ENCODE data around the gene ZNF845. TPM values are rescaled to one million over a fixed set of nuclear protein-coding genes. Genes with fewer than 3 reads are reported as not detected.

The ZNF845 gene
- total and polyA plus RNA-seq, 2 of the 4 experiments (the other 2 are of a cell fraction), result 1.2 to 9.5 TPM

- Histone ChIP-seq H3K14ac (replicated peaks; ENCODE audit: low read depth, low read length) (no peak overlapping the region), H3K9me3 (ENCODE audit: control insufficient read depth, insufficient read depth, low read length) (peaks cover 26% of the 10 kb centered on the region), H3K56ac (ENCODE audit: extremely low read depth, insufficient read depth, low read length) (no peak overlapping the region), H3K23ac (ENCODE audit: low read depth, low read length) (no peak overlapping the region), H3K18ac (ENCODE audit: low read depth, low read length) (no peak overlapping the region), H2AK5ac (ENCODE audit: low read depth, low read length) (no peak overlapping the region), H3K27ac (ENCODE audit: insufficient read depth, low read length) (no peak overlapping the region), H3K9me1 (ENCODE audit: insufficient read depth, low read length) (no peaks in the 10 kb centered on the region), H3K4me3 (ENCODE audit: insufficient read depth, low read depth, low read length) (no peak overlapping the region), H2AFZ (replicated peaks; ENCODE audit: low read length, poor library complexity) (no peak overlapping the region), H3K27me3 (ENCODE audit: control insufficient read depth, insufficient read depth, low read length) (no peaks in the 10 kb centered on the region), H2BK20ac (ENCODE audit: low read depth, low read length) (no peak overlapping the region), H3K9ac (ENCODE audit: low read depth, low read length) (no peak overlapping the region), H4K5ac (ENCODE audit: low read depth, low read length) (no peak overlapping the region), H4K91ac (ENCODE audit: insufficient read depth, low read depth, low read length) (no peak overlapping the region), H4K8ac (ENCODE audit: low read depth in 2 of 2, low read length in 2 of 2) (no peak overlapping the region), H4K20me1 (ENCODE audit: insufficient read depth, low read length) (no peaks in the 10 kb centered on the region), H3K4ac (ENCODE audit: low read depth, low read length) (no peak overlapping the region), H2BK5ac (ENCODE audit: low read depth, low read length, poor library complexity, severe bottlenecking) (no peak overlapping the region), H2BK15ac (ENCODE audit: low read depth, low read length) (no peak overlapping the region), H3K4me2 (ENCODE audit: low read depth, low read length) (no peak overlapping the region), H3K79me1 (ENCODE audit: low read depth in 1 of 2, low read length in 2 of 2) (no peaks in the 10 kb centered on the region), H3K36me3 (ENCODE audit: control insufficient read depth, insufficient read depth, low read length) (no peaks in the 10 kb centered on the region), H3K4me1 (ENCODE audit: control insufficient read depth, insufficient read depth, low read length) (no peaks in the 10 kb centered on the region), H2AK9ac (replicated peaks; ENCODE audit: low read depth, low read length, poor library complexity) (no peak overlapping the region), H2BK120ac (ENCODE audit: low read depth, low read length) (no peak overlapping the region)
- in situ Hi-C loops (cut with MboI; ENCODE audit: low sequenced_read_pairs), result no loop called here
- POLR2A ChIA-PET (ENCODE audit: unreplicated experiment), result no interaction called here
- TF ChIP-seq SMC3 (IDR thresholded peaks at IDR 0.05; ENCODE audit: low read depth, low read length) (no peak), MXI1 (IDR thresholded peaks at IDR 0.05; ENCODE audit: borderline replicate concordance, low read depth, low read length) (no peak), CHD1 (IDR thresholded peaks at IDR 0.05; ENCODE audit: low read depth, low read length) (no peak), RAD21 (IDR thresholded peaks at IDR 0.05; ENCODE audit: low read length) (no peak), CEBPB (IDR thresholded peaks at IDR 0.05; ENCODE audit: low read depth, low read length) (no peak), CTCF (conservative IDR thresholded peaks at IDR 0.05; ENCODE audit: low read depth, low read length) (no peak), MAZ (IDR thresholded peaks at IDR 0.05; ENCODE audit: borderline replicate concordance, low read depth, low read length) (no peak), NFE2L2 (IDR thresholded peaks at IDR 0.05; ENCODE audit: low read depth, low read length) (no peak), RFX5 (IDR thresholded peaks at IDR 0.05; ENCODE audit: low read depth, low read length) (no peak), ELK1 (IDR thresholded peaks at IDR 0.05; ENCODE audit: borderline replicate concordance, low read depth, low read length) (no peak), BHLHE40 (IDR thresholded peaks at IDR 0.05; ENCODE audit: low read depth, low read length) (no peak), USF2 (IDR thresholded peaks at IDR 0.05; ENCODE audit: low read depth, low read length) (no peak)
- CTCF ChIA-PET, result no interaction called here
- no TSS peak for BruUV-seq (replicated peaks)
- no peak for DNase-seq
- intact Hi-C loops (cut with micrococcal nuclease), result no loop called here
- dilution Hi-C loops (cut with HindIII; ENCODE audit: low sequenced_read_pairs, unreplicated experiment), result no loop called here
- 83% methylated on average over 33 of the region's 47 CpGs; no CpG with 5 or more reads in 1 of the 2 experiments for WGBS, 2 experiments (ENCODE audit: extremely low coverage in 2 of 2, insufficient read length in 1 of 2)
- no peak for ATAC-seq (ENCODE audit: low read depth)
Measured at GRCh38 chr19:53290758-53291549, 42.6 kb upstream of the ZNF845 start.
